DOHH2 (cell line): Measurements from ENCODE around the gene MYL12B.

ENCODE experiments used
- H3F3A ChIP-seq: fragments of 200-600 bp; sonication (generic), shearing (Covaris generic); 2 replicates; pipeline ENCODE4 v1.6.0; 2016; ENCODE audit warnings: antibody characterized with exemption, mild to moderate bottlenecking; ENCODE audit not compliant: control insufficient read depth, insufficient read depth
- H3K27ac ChIP-seq: fragments of 200-600 bp; sonication (generic); 2 replicates; pipeline ENCODE4 v1.5.1; 2014; ENCODE audit warnings: low read depth, mild to moderate bottlenecking, low read length, moderate library complexity
- H3K27me3 ChIP-seq: fragments of 200-600 bp; sonication (generic); 2 replicates; pipeline ENCODE4 v1.6.1; 2014; ENCODE audit warnings: mild to moderate bottlenecking, low read length, mixed read lengths; ENCODE audit not compliant: control insufficient read depth
- H3K36me3 ChIP-seq: fragments of 200-600 bp; sonication (generic); 2 replicates; pipeline ENCODE4 v1.6.1; 2014; ENCODE audit warnings: mild to moderate bottlenecking, low read length, moderate library complexity, mixed read lengths; ENCODE audit not compliant: control insufficient read depth
- H3K4me1 ChIP-seq: fragments of 200-600 bp; sonication (generic); 2 replicates; pipeline ENCODE4 v1.6.1; 2014; ENCODE audit warnings: mild to moderate bottlenecking, low read length, mixed read lengths; ENCODE audit not compliant: control insufficient read depth
- H3K4me2 ChIP-seq: fragments of 200-600 bp; sonication (generic); 2 replicates; pipeline ENCODE4 v1.6.0; 2014; ENCODE audit warnings: mild to moderate bottlenecking, low read length, moderate library complexity
- H3K4me3 ChIP-seq: fragments of 200-600 bp; sonication (generic); 2 replicates; pipeline ENCODE4 v1.5.1; 2014; ENCODE audit warnings: mild to moderate bottlenecking, low read length, mixed read lengths
- H3K79me2 ChIP-seq: fragments of 200-600 bp; sonication (generic); 2 replicates; pipeline ENCODE4 v1.6.1; 2014; ENCODE audit warnings: mild to moderate bottlenecking, low read length, mixed read lengths; ENCODE audit not compliant: control insufficient read depth
- H3K9me2 ChIP-seq: fragments of 200-600 bp; sonication (generic); replicated peaks from 2 replicates; pipeline ENCODE4 v1.6.1; 2014; ENCODE audit warnings: mild to moderate bottlenecking, low read length, mixed read lengths; ENCODE audit not compliant: control insufficient read depth
- H3K9me3 ChIP-seq: fragments of 200-600 bp; sonication (generic); 2 replicates; pipeline ENCODE4 v1.6.1; 2014; ENCODE audit warnings: antibody characterized with exemption, low read length, mixed read lengths; ENCODE audit not compliant: control insufficient read depth, insufficient read depth
- H4K20me1 ChIP-seq: fragments of 200-600 bp; sonication (generic); 2 replicates; pipeline ENCODE4 v1.6.0; 2014; ENCODE audit warnings: low read depth, mild to moderate bottlenecking, antibody characterized with exemption, low read length, moderate library complexity; ENCODE audit not compliant: control insufficient read depth, insufficient read depth
- EZH2phosphoT487 ChIP-seq: fragments of 200-600 bp; sonication (generic); IDR thresholded peaks from 2 replicates; pipeline ENCODE4 v1.6.1; 2017; ENCODE audit warnings: borderline replicate concordance, mild to moderate bottlenecking, antibody characterized with exemption, low read length, moderate library complexity, mixed read lengths
- TF ChIP-seq, protein P1 (sequence below): fragments of 200-600 bp; sonication (generic); IDR thresholded peaks from one replicate; pipeline ENCODE4 v1.5.1; 2014; ENCODE audit warnings: antibody characterized with exemption, mild to moderate bottlenecking, low read depth, low read length; ENCODE audit not compliant: poor library complexity, severe bottlenecking

Gene MYL12B

DNA sequence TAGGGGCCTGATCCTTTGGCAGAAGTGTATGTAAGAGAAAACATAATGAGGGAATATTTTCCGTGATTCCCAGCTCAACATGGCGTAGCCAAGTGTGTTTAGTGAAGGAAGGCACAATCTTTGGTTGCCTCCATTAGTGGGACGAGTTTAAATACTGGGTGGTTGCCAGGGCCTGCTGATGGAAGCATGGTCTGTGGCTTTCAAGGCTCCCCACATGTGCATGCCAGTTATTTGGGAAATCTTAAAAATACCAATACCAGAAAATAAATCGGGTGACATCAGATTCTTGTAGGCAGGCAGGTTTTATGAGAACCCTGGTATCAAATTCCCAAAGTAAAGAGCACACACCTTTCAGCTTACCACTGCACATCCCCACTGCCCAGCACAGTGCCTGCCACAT lies 7.2 kb upstream of the MYL12B start:
- Histone ChIP-seq H4K20me1 (no peaks in the 10 kb centered on the region), H3K79me2 (peaks cover 45% of the 10 kb centered on the region)

DNA sequence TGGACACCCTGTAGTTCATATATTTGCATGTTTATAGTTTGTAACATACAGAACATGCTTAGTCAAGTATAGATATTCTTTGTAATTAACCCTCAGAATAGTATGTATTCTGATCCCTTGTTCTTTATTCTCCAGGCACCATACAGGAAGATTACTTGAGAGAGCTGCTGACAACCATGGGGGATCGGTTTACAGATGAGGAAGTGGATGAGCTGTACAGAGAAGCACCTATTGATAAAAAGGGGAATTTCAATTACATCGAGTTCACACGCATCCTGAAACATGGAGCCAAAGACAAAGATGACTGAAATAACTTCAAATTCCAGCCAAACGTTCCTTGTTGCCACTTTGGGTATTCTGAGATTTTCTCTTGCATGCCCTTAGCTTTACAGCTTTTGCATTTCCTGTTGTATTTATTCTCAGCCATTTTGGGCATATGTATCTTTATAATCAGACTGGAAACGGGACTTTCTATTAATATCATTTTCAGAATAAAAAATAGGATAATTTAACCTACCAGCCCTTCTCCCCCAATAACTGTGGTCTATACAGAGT lies 6.2 kb upstream of the MYL12B start:
- peak overlapping the region; percentile 27 for H3K4me2 ChIP-seq
- no peak overlapping the region for H3K27ac ChIP-seq
- H3K9me2 ChIP-seq = no peaks in the 10 kb centered on the region
- H3F3A ChIP-seq = peaks cover 37% of the 10 kb centered on the region
- peaks cover 86% of the 10 kb centered on the region for H3K36me3 ChIP-seq
- no peaks in the 10 kb centered on the region for H3K9me3 ChIP-seq
- no peak overlapping the region for H3K4me3 ChIP-seq
- no peaks in the 10 kb centered on the region for H4K20me1 ChIP-seq
- no peak for TF ChIP-seq EZH2phosphoT487
- TF ChIP-seq, protein P1, sequence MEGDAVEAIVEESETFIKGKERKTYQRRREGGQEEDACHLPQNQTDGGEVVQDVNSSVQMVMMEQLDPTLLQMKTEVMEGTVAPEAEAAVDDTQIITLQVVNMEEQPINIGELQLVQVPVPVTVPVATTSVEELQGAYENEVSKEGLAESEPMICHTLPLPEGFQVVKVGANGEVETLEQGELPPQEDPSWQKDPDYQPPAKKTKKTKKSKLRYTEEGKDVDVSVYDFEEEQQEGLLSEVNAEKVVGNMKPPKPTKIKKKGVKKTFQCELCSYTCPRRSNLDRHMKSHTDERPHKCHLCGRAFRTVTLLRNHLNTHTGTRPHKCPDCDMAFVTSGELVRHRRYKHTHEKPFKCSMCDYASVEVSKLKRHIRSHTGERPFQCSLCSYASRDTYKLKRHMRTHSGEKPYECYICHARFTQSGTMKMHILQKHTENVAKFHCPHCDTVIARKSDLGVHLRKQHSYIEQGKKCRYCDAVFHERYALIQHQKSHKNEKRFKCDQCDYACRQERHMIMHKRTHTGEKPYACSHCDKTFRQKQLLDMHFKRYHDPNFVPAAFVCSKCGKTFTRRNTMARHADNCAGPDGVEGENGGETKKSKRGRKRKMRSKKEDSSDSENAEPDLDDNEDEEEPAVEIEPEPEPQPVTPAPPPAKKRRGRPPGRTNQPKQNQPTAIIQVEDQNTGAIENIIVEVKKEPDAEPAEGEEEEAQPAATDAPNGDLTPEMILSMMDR = no peak
- H3K4me1 ChIP-seq = peaks cover 83% of the 10 kb centered on the region
- H3K79me2 ChIP-seq = peaks cover 40% of the 10 kb centered on the region
- H3K27me3 ChIP-seq = no peaks in the 10 kb centered on the region

More for the DNA sequence above, 7.2 kb upstream of the MYL12B start:
- Histone ChIP-seq H3K27me3 (no peaks in the 10 kb centered on the region), H3K9me3 (no peaks in the 10 kb centered on the region), H3K9me2 (no peaks in the 10 kb centered on the region), H3K4me3 (no peak overlapping the region), H3F3A (peaks cover 36% of the 10 kb centered on the region), H3K4me1 (peaks cover 82% of the 10 kb centered on the region), H3K27ac (no peak overlapping the region), H3K4me2 (peak overlapping the region; percentile 27; the same call in 1 of the 2 replicates), H3K36me3 (peaks cover 92% of the 10 kb centered on the region)
- TF ChIP-seq, protein P1 = no peak
- no peak for TF ChIP-seq EZH2phosphoT487

DNA sequence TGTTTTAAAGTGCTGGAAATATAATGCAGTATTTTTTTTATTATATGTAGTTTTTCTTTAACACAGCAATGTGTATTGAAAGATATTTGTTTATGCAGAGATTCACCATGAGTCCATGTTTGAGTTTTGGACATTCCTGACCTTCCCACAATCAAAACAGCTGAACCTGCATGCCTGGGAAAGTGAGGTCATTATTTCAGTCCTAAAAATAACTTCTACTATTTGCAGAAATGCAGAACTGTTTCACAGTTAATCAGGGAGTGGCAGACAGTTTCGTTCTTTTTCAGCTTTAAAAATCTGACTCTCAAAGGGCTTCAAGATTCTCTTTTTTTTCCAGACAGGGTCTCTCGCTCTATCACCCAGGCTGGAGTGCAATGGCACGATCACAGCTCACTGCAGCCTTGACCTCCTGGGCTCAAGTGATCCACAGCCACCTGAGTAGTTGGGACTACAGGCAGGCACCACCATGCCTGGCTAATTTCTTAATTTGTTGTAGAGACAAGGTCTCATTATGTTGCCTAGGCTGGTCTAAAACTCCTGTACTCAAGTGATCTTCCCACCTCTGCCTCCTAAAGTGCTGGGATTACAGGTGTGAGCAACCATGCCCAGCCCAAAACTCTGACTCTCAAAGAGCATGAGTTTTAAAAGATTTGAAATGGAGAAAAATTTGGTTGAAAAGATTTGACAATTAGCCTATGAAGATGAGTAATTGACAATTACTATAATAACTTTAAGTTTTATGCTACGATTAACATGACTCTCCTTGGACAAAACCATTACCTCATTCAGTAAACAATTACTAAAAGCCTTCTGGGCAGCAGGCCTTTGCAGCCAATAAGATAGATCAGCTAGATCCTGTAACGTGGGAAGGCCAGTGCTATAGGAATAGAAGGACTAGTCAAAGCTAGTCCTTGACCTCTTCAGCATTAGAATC lies 5.0 kb upstream of the MYL12B start:
- peaks cover 40% of the 10 kb centered on the region for H3K79me2 ChIP-seq
- peak overlapping the region; percentile 34 for H3K4me2 ChIP-seq
- TF ChIP-seq, protein P1 = no peak
- no peak for TF ChIP-seq EZH2phosphoT487
- no peak overlapping the region for H3K4me3 ChIP-seq
- H3K27ac ChIP-seq = peak overlapping the region; percentile 27; the same call in 1 of the 2 replicates
- peaks cover 85% of the 10 kb centered on the region for H3K36me3 ChIP-seq
- H3F3A ChIP-seq = peaks cover 39% of the 10 kb centered on the region
- peaks cover 72% of the 10 kb centered on the region for H3K4me1 ChIP-seq
- H4K20me1 ChIP-seq = no peaks in the 10 kb centered on the region
- H3K27me3 ChIP-seq = no peaks in the 10 kb centered on the region
- H3K9me3 ChIP-seq = no peaks in the 10 kb centered on the region
- H3K9me2 ChIP-seq = no peaks in the 10 kb centered on the region
